GM19351 (cell line): Measurements from ENCODE around the gene PSME2.
"Not testable (repeated sequence)": the region's sequence is repeated elsewhere in the genome, so short reads cannot be mapped to it uniquely, and the experiment has no call there.

Experiments
- ATAC-seq: cut with Tn5 transposase; IDR thresholded peaks from one replicate; pipeline ENCODE4 v1.9.1; 2021; ENCODE audit warnings: mild to moderate bottlenecking, moderate library complexity; ENCODE audit not compliant: unreplicated experiment

Gene PSME2

GRCh38 chr14:24115422-24116127 is 30.8 kb downstream of the PSME2 start:
- no peak for ATAC-seq

GRCh38 chr14:24114532-24115421 is 31.6 kb downstream of the PSME2 start, which contains the start of the genes DCAF11 and NRL:
Gene DCAF11 (plus strand): TSS chr14:24114777. CDS start chr14:24115595, 818 bp downstream.
Gene NRL (minus strand): TSS chr14:24114949. CDS start chr14:24082848, 32,101 bp downstream.
- peak; percentile 83 for ATAC-seq

- peak; percentile 27 for ATAC-seq
These were observed 32.4 kb downstream of the PSME2 start for GRCh38 chr14:24113801-24114531.

GRCh38 chr14:24113379-24113800 is 33.0 kb downstream of the PSME2 start:
- ATAC-seq = no peak

- ATAC-seq = no peak
These were observed 35.9 kb downstream of the PSME2 start for GRCh38 chr14:24110523-24110922.

GRCh38 chr14:24110060-24110459 is 36.4 kb downstream of the PSME2 start:
- no peak for ATAC-seq

- ATAC-seq = peak; percentile 29
These were observed 38.0 kb downstream of the PSME2 start for GRCh38 chr14:24108336-24108874.

GRCh38 chr14:24106672-24107271 is 39.6 kb downstream of the PSME2 start:
- no peak for ATAC-seq

GRCh38 chr14:24105609-24106239 is 40.7 kb downstream of the PSME2 start:
- not testable (repeated sequence) for ATAC-seq

- no peak for ATAC-seq
These were observed 43.0 kb downstream of the PSME2 start for GRCh38 chr14:24103451-24103850.

- ATAC-seq = no peak
These were observed 43.9 kb downstream of the PSME2 start for GRCh38 chr14:24102357-24103048.

- ATAC-seq = no peak
These were observed 45.4 kb downstream of the PSME2 start for GRCh38 chr14:24100982-24101494.

GRCh38 chr14:24100197-24100981 is 46.0 kb downstream of the PSME2 start:
- ATAC-seq = no peak

- no peak for ATAC-seq
These were observed 47.2 kb downstream of the PSME2 start for GRCh38 chr14:24098927-24099813.

GRCh38 chr14:24098229-24098926 is 48.0 kb downstream of the PSME2 start:
- ATAC-seq = no peak

GRCh38 chr14:24096545-24097181 is 49.7 kb downstream of the PSME2 start:
- no peak for ATAC-seq
